ENCODE measurements around the gene GLIPR1.
"Not testable (repeated sequence)": the region's sequence is repeated elsewhere in the genome, so short reads cannot be mapped to it uniquely, and the experiment has no call there.

GLIPR1 gene

GRCh38 chr12:75474116-75474515, 6.4 kb upstream of the GLIPR1 start:
- no peak for DNase-seq (ENCODE audit: low spot score)

DNA sequence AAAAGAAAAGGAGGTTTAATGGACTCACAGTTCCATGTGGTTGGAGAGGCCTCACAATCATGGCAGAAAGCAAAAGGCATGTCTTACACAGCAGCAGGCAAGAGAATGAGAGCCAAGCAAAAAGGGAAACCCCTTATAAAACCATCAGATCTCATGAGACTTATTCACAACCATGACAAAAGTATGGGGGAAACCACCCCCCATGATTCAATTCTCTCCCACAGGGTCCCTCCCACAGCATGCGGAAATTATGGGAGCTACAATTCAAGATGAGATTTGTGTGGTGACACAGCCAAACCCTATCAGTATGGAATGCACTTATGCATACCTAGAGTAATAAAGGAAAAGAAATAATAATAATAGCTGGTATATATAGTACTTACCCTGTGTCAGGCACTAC, 4.5 kb upstream of the GLIPR1 start:
- no peak for DNase-seq (ENCODE audit: low spot score)

- DNase-seq (ENCODE audit: low spot score) = no peak
Observed at GRCh38 chr12:75477137-75477536, 3.4 kb upstream of the GLIPR1 start.

GRCh38 chr12:75478116-75478794, 2.3 kb upstream of the GLIPR1 start:
- DNase-seq (ENCODE audit: low spot score) = no peak

GRCh38 chr12:75479963-75480461, 543 bp upstream of the GLIPR1 start:
- no peak for DNase-seq (ENCODE audit: low spot score)

GRCh38 chr12:75481013-75481705, 604 bp downstream of the GLIPR1 start:
- no peak for DNase-seq (ENCODE audit: low spot score)

DNA sequence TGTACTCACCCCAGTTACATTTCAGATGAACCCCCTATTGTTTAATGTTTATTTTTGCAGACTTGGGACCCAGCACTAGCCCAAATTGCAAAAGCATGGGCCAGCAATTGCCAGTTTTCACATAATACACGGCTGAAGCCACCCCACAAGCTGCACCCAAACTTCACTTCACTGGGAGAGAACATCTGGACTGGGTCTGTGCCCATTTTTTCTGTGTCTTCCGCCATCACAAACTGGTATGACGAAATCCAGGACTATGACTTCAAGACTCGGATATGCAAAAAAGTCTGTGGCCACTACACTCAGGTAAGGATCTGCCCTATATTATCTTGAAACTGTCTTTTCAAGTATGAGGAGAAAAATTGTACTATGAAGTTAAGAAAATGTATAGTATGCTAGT, 1.2 kb downstream of the GLIPR1 start:
- no peak for DNase-seq (ENCODE audit: low spot score)

DNA sequence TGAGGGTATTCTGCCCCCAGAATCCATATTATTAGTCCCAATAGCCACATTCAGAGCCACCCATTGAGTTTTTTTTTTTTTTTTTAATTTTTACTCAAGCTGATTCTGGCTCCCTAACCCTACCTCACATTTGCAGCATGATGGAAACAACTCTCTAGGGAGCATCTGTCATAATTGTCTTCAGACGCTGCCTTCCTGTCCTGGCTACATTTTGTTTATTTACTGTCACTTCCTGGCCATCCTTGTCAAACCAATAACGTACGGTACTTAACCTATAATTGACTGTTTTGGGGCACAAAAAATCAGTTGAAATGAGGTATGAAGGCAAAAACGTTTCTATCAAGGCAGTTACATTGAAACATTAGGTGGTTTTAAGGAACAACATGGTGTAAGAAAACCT, 2.1 kb downstream of the GLIPR1 start:
- DNase-seq (ENCODE audit: low spot score) = no peak

- no peak for DNase-seq (ENCODE audit: low spot score)
Observed at GRCh38 chr12:75483431-75483830, 2.9 kb downstream of the GLIPR1 start.

GRCh38 chr12:75484450-75484849, 3.9 kb downstream of the GLIPR1 start:
- DNase-seq (ENCODE audit: low spot score) = not testable (repeated sequence)

GRCh38 chr12:75487308-75487707, 6.8 kb downstream of the GLIPR1 start:
- no peak for DNase-seq (ENCODE audit: low spot score)

- DNase-seq (ENCODE audit: low spot score) = peak; percentile 34
Observed at GRCh38 chr12:75488553-75488952, 8.0 kb downstream of the GLIPR1 start.

GRCh38 chr12:75489187-75489586, 8.6 kb downstream of the GLIPR1 start:
- no peak for DNase-seq (ENCODE audit: low spot score)

- DNase-seq (ENCODE audit: low spot score) = no peak
Observed at GRCh38 chr12:75489613-75490210, 9.2 kb downstream of the GLIPR1 start.

DNA sequence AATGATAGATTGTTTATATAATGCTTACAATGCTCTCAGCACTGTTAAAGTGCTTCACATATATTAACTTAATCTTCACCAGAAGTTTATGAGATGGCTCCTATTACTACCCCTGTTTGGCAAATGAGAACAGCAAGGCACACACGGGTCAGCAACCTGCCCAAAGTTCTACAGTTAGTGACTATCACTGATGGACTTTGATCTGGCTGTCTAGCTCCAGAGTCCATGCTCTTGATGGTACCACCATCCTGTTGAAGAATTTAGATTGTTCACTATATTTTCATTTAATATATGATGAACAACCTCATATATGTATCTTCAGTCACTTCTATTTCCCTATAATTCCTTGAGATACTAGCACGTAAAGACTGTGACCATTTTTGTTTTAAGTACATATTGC, 10.6 kb downstream of the GLIPR1 start:
- DNase-seq (ENCODE audit: low spot score) = no peak

GRCh38 chr12:75503459-75503858, 22.9 kb downstream of the GLIPR1 start:
- no peak for DNase-seq (ENCODE audit: low spot score)

- DNase-seq (ENCODE audit: low spot score) = no peak
Observed at GRCh38 chr12:75503866-75504265, 23.3 kb downstream of the GLIPR1 start.

GRCh38 chr12:75505706-75506312, 25.3 kb downstream of the GLIPR1 start:
- no peak for DNase-seq (ENCODE audit: low spot score)

DNA sequence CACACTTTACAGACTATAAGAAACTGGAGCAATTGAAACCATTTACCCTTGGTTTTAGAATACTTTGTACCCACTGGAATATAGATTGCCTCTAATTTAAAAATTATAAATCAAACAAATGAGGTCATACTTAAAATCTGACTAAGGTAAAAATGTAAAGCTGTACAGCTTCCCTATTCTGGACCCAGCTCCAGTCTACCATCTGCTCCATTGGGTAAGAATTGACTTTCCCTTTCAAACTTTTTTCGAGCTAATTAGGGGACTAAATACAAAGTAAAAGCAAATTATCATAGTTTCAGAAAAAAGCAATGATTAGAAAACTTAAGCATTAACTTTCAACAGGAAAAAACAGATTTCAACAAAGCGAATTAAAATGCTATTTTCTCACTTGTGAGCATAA, 26.5 kb downstream of the GLIPR1 start:
- no peak for DNase-seq (ENCODE audit: low spot score)

GRCh38 chr12:75508159-75508558, 27.6 kb downstream of the GLIPR1 start:
- DNase-seq (ENCODE audit: low spot score) = no peak

GRCh38 chr12:75509621-75510020, 29.1 kb downstream of the GLIPR1 start:
- DNase-seq (ENCODE audit: low spot score) = no peak

- DNase-seq (ENCODE audit: low spot score) = peak; percentile 97
Observed at GRCh38 chr12:75511116-75512048, 30.8 kb downstream of the GLIPR1 start, which contains the start of gene KRR1. Gene KRR1, minus strand, starts transcription at chr12:75511609. Its CDS starts 12 bp downstream, at chr12:75511597.
